ENCODE measurements around the gene RNPEP.

GRCh38 chr1:201990427-201990826 lies 8.0 kb downstream of the RNPEP start:
- TF ChIP-seq CTCF (conservative IDR thresholded peaks at IDR 0.05; ENCODE audit: low read length): no peak
- no peak for TF ChIP-seq EZH2phosphoT487 (IDR thresholded peaks at IDR 0.05; ENCODE audit: borderline replicate concordance, low read depth, low read length)
